ENCODE data around the gene IGHMBP2. TPM values are rescaled to one million over a fixed set of nuclear protein-coding genes. Genes with fewer than 3 reads are reported as not detected.
A peak's percentile ranks its signal among the peaks of the same experiment; 100 is the strongest.
"Not testable (repeated sequence)": the region's sequence is repeated elsewhere in the genome, so short reads cannot be mapped to it uniquely, and the experiment has no call there.

The IGHMBP2 gene
- total and polyA plus RNA-seq, 2 donors from 2014 or later: 8.8 to 19.6 TPM

GRCh38 chr11:68881320-68881719 is 22.4 kb upstream of the IGHMBP2 start:
- H3K36me3 ChIP-seq (ENCODE audit: control insufficient read depth in 2 of 3, insufficient read depth in 3 of 3, low read length in 3 of 3): no peaks in the 10 kb centered on the region
- H3K4me1 ChIP-seq (ENCODE audit: control insufficient read depth in 2 of 3, insufficient read depth in 2 of 3, low read depth in 1 of 3, low read length in 3 of 3): peaks cover 0 to 2% (median 0%) of the 10 kb centered on the region in 3 donors
- no peaks in the 10 kb centered on the region for H3K27me3 ChIP-seq (ENCODE audit: control insufficient read depth, insufficient read depth, low read length)
- no peak overlapping the region for H3K27ac ChIP-seq (ENCODE audit: low read depth in 2 of 2, low read length in 2 of 2)
- DNase-seq (no peak), FAIRE-seq (no peak)
- H3K4me3 ChIP-seq (ENCODE audit: low read length in 3 of 3): no peak overlapping the region
- intact Hi-C loops (cut with DNase I): no loop called here
- H3K9me3 ChIP-seq (ENCODE audit: control insufficient read depth in 2 of 3, insufficient read depth in 1 of 3, low read length in 3 of 3): no peaks in the 10 kb centered on the region
- no peak overlapping the region for H3K9ac ChIP-seq (ENCODE audit: low read length in 3 of 3)
- TF ChIP-seq, protein P1, sequence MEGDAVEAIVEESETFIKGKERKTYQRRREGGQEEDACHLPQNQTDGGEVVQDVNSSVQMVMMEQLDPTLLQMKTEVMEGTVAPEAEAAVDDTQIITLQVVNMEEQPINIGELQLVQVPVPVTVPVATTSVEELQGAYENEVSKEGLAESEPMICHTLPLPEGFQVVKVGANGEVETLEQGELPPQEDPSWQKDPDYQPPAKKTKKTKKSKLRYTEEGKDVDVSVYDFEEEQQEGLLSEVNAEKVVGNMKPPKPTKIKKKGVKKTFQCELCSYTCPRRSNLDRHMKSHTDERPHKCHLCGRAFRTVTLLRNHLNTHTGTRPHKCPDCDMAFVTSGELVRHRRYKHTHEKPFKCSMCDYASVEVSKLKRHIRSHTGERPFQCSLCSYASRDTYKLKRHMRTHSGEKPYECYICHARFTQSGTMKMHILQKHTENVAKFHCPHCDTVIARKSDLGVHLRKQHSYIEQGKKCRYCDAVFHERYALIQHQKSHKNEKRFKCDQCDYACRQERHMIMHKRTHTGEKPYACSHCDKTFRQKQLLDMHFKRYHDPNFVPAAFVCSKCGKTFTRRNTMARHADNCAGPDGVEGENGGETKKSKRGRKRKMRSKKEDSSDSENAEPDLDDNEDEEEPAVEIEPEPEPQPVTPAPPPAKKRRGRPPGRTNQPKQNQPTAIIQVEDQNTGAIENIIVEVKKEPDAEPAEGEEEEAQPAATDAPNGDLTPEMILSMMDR (IDR thresholded peaks at IDR 0.05; ENCODE audit: borderline replicate concordance, extremely low read depth, insufficient read depth): no peak

DNA sequence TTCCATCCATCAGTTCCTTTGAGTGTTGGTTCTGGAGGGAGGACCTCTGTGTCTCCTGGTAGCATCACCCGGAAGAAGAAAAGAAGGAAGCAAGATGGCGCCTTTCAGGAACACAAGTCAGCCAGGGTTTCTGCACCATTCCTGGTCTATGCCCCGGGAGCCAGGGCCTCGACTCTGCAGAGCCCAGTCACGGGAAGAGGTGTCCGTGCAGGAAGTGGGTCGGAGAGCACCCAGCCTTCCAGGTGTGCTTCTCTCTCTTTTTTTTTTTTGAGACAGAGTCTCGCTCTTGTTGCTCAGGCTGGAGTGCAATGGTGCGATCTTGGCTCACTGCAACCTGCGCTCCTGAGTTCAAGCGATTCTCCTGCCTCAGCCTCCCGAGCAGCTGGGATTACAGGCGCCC is 21.3 kb upstream of the IGHMBP2 start:
- no peaks in the 10 kb centered on the region for H3K4me1 ChIP-seq (ENCODE audit: control insufficient read depth in 2 of 3, insufficient read depth in 2 of 3, low read depth in 1 of 3, low read length in 3 of 3)
- H3K4me3 ChIP-seq (ENCODE audit: low read length in 3 of 3): no peak overlapping the region
- H3K27me3 ChIP-seq (ENCODE audit: control insufficient read depth, insufficient read depth, low read length): no peaks in the 10 kb centered on the region
- FAIRE-seq (no peak), DNase-seq (no peak)
- H3K27ac ChIP-seq (ENCODE audit: low read depth in 2 of 2, low read length in 2 of 2): no peak overlapping the region
- H3K9ac ChIP-seq (ENCODE audit: low read length in 3 of 3): no peak overlapping the region
- intact Hi-C loops (cut with DNase I): no loop called here
- H3K9me3 ChIP-seq (ENCODE audit: control insufficient read depth in 2 of 3, insufficient read depth in 1 of 3, low read length in 3 of 3): no peaks in the 10 kb centered on the region
- TF ChIP-seq, protein P1 (IDR thresholded peaks at IDR 0.05; ENCODE audit: borderline replicate concordance, extremely low read depth, insufficient read depth): no peak
- no peaks in the 10 kb centered on the region for H3K36me3 ChIP-seq (ENCODE audit: control insufficient read depth in 2 of 3, insufficient read depth in 3 of 3, low read length in 3 of 3)

DNA sequence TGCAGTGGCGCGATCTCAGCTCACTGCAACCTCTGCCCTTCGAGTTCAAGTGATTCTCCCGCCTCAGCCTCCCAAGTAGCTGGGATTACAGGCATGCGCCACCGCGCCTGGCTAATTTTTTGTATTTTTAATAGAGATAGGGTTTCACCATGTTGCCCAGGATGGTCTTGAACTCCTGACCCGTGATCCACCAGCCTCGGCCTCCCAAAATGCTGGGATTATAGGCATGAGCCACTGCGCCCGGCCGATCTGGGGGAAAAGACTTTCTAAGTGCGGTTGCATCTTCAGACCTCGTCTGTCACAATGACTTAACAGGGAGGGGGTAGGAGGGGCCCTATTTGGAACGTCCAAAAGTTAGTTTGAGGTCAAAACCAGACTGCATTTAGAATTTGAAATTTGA is 18.9 kb upstream of the IGHMBP2 start:
- H3K9me3 ChIP-seq (ENCODE audit: control insufficient read depth in 2 of 3, insufficient read depth in 1 of 3, low read length in 3 of 3); H3K9ac ChIP-seq (ENCODE audit: low read length in 3 of 3); H3K36me3 ChIP-seq (ENCODE audit: control insufficient read depth in 2 of 3, insufficient read depth in 3 of 3, low read length in 3 of 3); H3K4me3 ChIP-seq (ENCODE audit: low read length in 3 of 3); DNase-seq; H3K4me1 ChIP-seq (ENCODE audit: control insufficient read depth in 2 of 3, insufficient read depth in 2 of 3, low read depth in 1 of 3, low read length in 3 of 3); H3K27ac ChIP-seq (ENCODE audit: low read depth in 2 of 2, low read length in 2 of 2); H3K27me3 ChIP-seq (ENCODE audit: control insufficient read depth, insufficient read depth, low read length); FAIRE-seq; intact Hi-C loops (cut with DNase I): not testable (repeated sequence)

DNA sequence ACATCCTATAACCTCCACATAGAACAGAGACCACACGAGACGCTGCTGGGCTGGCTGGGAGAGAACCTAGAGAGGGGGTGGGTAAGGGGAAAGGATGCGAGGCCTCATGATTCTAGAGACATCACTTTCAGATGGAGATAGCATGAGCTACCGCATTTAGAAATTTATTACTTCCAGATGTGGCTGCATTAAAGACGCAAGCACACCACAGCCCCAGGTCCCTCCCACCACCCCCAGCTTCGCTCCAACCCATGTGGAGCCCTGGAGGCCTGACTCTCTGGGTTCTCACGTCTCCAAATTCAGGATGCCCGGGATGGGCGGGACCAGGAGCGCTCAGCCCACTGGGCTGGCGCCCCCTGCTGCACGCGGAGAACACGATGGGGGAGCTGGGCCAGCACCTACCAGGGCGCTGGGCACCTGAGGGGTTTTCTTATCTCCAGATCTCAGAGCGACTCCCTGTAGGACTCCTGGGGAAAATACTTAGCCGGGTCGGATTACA is 13.7 kb upstream of the IGHMBP2 start:
- Histone ChIP-seq H3K27me3 (ENCODE audit: control insufficient read depth, insufficient read depth, low read length) (no peaks in the 10 kb centered on the region), H3K9ac (ENCODE audit: low read length in 3 of 3) (no peak overlapping the region), H3K27ac (ENCODE audit: low read depth in 2 of 2, low read length in 2 of 2) (no peak overlapping the region), H3K4me1 (ENCODE audit: control insufficient read depth in 2 of 3, insufficient read depth in 2 of 3, low read depth in 1 of 3, low read length in 3 of 3) (peaks cover 0 to 8% (median 5%) of the 10 kb centered on the region in 3 donors), H3K36me3 (ENCODE audit: control insufficient read depth in 2 of 3, insufficient read depth in 3 of 3, low read length in 3 of 3) (peaks cover 2 to 17% (median 3%) of the 10 kb centered on the region in 3 donors), H3K9me3 (ENCODE audit: control insufficient read depth in 2 of 3, insufficient read depth in 1 of 3, low read length in 3 of 3) (no peaks in the 10 kb centered on the region), H3K4me3 (ENCODE audit: low read length in 3 of 3) (no peak overlapping the region)
- no peak for FAIRE-seq
- intact Hi-C loops (cut with DNase I): no loop called here
- peak in 4 of 5 donors; percentile 52 to 91 (median 60) for DNase-seq
- TF ChIP-seq, protein P1 (IDR thresholded peaks at IDR 0.05; ENCODE audit: borderline replicate concordance, extremely low read depth, insufficient read depth): peak; percentile 7
